ENCODE data around the gene LHX4. TPM values are rescaled to one million over a fixed set of nuclear protein-coding genes. Genes with fewer than 3 reads are reported as not detected.

LHX4 gene
- total RNA-seq, 2 donors from 2014 or later, result not detected

- Mint-ChIP-seq H3K27me3 (no peaks in the 10 kb centered on the region), H3K27ac (peak overlapping the region; percentile 30), H3K4me3 (no peak overlapping the region), H3K4me1 (peaks cover 26% of the 10 kb centered on the region), H3K36me3 (ENCODE audit: low read depth) (peaks cover 8% of the 10 kb centered on the region)
- no peak for ATAC-seq
- no peaks in the 10 kb centered on the region for H3K9me3 ChIP-seq (ENCODE audit: control insufficient read depth, low read length, poor library complexity, severe bottlenecking)
- DNase-seq, result no peak
Measured at GRCh38 chr1:180290265-180291001, 60.4 kb downstream of the LHX4 start.

GRCh38 chr1:180291004-180291403, 60.9 kb downstream of the LHX4 start:
- no peak overlapping the region for H3K27ac Mint-ChIP-seq

GRCh38 chr1:180294711-180295110, 64.6 kb downstream of the LHX4 start:
- H3K27ac Mint-ChIP-seq, result peak overlapping the region; percentile 61
- H3K4me1 Mint-ChIP-seq, result peaks cover 21% of the 10 kb centered on the region
- H3K4me3 Mint-ChIP-seq, result no peak overlapping the region
- ATAC-seq (no peak), DNase-seq (no peak)
- no peaks in the 10 kb centered on the region for H3K9me3 ChIP-seq (ENCODE audit: control insufficient read depth, low read length, poor library complexity, severe bottlenecking)
- no peaks in the 10 kb centered on the region for H3K27me3 Mint-ChIP-seq
- peaks cover 4% of the 10 kb centered on the region for H3K36me3 Mint-ChIP-seq (ENCODE audit: low read depth)

More at GRCh38 chr1:180291004-180291403, 60.9 kb downstream of the LHX4 start:
- peaks cover 30% of the 10 kb centered on the region for H3K4me1 Mint-ChIP-seq
- H3K4me3 Mint-ChIP-seq, result no peak overlapping the region
- no peaks in the 10 kb centered on the region for H3K9me3 ChIP-seq (ENCODE audit: control insufficient read depth, low read length, poor library complexity, severe bottlenecking)
- DNase-seq (no peak), ATAC-seq (no peak)
- no peaks in the 10 kb centered on the region for H3K27me3 Mint-ChIP-seq
- H3K36me3 Mint-ChIP-seq (ENCODE audit: low read depth), result peaks cover 8% of the 10 kb centered on the region

DNA sequence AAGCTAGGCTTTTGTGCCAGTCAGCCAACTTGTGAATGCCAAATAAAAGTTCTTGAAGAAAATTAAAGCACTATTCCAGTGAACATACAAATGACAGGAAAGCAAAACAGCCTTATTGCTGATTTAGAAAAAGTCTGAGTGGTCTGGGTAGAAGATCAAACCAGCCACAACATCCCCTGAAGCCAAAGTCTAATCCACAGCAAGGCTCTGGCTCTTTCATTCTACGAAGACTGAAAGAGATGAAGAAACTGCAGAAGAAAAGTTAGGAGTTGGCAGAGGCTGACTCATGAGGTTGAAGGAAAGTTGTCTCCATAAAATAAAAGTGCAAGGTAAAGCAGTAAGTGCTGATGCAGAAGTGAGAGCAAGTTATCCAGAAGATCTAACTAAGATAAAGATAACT, 65.9 kb downstream of the LHX4 start:
- Mint-ChIP-seq H3K4me1 (peaks cover 15% of the 10 kb centered on the region), H3K27ac (no peak overlapping the region), H3K4me3 (no peak overlapping the region), H3K36me3 (ENCODE audit: low read depth) (peaks cover 4% of the 10 kb centered on the region), H3K27me3 (no peaks in the 10 kb centered on the region)
- ATAC-seq, result no peak
- no peaks in the 10 kb centered on the region for H3K9me3 ChIP-seq (ENCODE audit: control insufficient read depth, low read length, poor library complexity, severe bottlenecking)
- DNase-seq, result no peak

DNA sequence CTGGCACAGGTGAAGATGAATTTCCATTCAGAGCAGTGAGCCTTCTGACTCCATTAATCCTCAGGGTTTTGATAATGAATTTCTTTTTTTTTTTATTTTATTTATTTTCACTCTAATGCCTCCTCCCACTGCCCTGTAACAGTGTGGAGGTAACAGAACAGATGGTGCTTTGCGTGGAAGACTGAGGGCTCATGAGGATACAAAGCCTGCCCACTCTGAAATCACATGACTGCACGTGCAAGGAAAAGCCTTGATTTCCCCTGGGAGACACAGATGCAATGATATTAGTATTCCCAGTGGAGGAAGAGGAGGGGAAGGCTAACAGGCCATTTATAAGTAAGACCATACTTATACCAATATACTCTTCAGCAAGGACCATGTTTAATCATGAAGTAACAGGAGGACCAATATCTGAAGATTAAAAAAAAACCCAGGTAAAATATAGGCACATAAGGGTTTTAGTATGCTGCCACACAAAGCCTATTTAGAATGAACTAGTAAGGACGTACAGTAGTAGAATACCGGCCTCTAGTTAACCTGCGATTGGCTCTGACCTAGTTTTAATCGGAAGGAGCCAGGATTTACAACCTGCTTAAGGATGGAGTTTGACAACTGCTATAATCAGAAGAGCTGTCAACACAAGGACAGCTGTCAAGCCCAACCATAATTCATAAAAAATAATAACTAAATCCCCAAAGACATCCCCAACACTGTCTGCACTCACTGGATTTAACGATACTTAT, 69.6 kb downstream of the LHX4 start:
- peaks cover 15% of the 10 kb centered on the region for H3K4me1 Mint-ChIP-seq
- ATAC-seq, result no peak
- no peaks in the 10 kb centered on the region for H3K36me3 Mint-ChIP-seq (ENCODE audit: low read depth)
- H3K9me3 ChIP-seq (ENCODE audit: control insufficient read depth, low read length, poor library complexity, severe bottlenecking), result no peaks in the 10 kb centered on the region
- H3K4me3 Mint-ChIP-seq, result no peak overlapping the region
- DNase-seq, result no peak
- no peaks in the 10 kb centered on the region for H3K27me3 Mint-ChIP-seq
- H3K27ac Mint-ChIP-seq, result no peak overlapping the region

GRCh38 chr1:180301135-180301742, 71.2 kb downstream of the LHX4 start:
- H3K27me3 Mint-ChIP-seq, result no peaks in the 10 kb centered on the region
- no peak overlapping the region for H3K27ac Mint-ChIP-seq
- no peak for ATAC-seq
- H3K36me3 Mint-ChIP-seq (ENCODE audit: low read depth), result no peaks in the 10 kb centered on the region
- no peaks in the 10 kb centered on the region for H3K9me3 ChIP-seq (ENCODE audit: control insufficient read depth, low read length, poor library complexity, severe bottlenecking)
- H3K4me3 Mint-ChIP-seq, result no peak overlapping the region
- no peak for DNase-seq
- peaks cover 9% of the 10 kb centered on the region for H3K4me1 Mint-ChIP-seq

- peaks cover 2% of the 10 kb centered on the region for H3K36me3 Mint-ChIP-seq (ENCODE audit: low read depth)
- DNase-seq, result no peak
- no peaks in the 10 kb centered on the region for H3K4me1 Mint-ChIP-seq
- ATAC-seq, result no peak
- no peak overlapping the region for H3K4me3 Mint-ChIP-seq
- H3K27ac Mint-ChIP-seq, result no peak overlapping the region
- H3K9me3 ChIP-seq (ENCODE audit: control insufficient read depth, low read length, poor library complexity, severe bottlenecking), result no peaks in the 10 kb centered on the region
- H3K27me3 Mint-ChIP-seq, result no peaks in the 10 kb centered on the region
Measured at GRCh38 chr1:180309338-180309737, 79.3 kb downstream of the LHX4 start.

DNA sequence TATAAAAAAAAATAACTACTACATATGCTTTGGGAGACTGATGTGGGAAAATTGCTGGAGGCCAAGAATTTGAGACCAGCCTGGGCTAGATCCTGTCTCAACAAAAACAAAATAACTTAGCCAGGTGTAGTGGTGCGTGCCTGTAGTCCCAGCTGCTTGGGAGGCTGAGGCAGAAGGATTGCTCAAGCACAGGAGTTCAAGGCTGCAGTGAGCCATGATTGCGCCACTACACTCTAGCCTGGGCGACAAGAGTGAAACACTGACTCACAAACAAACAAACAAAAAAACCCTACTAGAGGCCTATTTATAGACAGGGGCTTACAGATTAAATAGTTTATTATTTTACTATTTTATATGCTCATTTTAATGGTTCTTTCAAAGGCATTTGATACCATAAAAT, 80.0 kb downstream of the LHX4 start:
- Mint-ChIP-seq H3K27ac (no peak overlapping the region), H3K36me3 (ENCODE audit: low read depth) (peaks cover 2% of the 10 kb centered on the region), H3K4me3 (no peak overlapping the region), H3K27me3 (no peaks in the 10 kb centered on the region), H3K4me1 (no peaks in the 10 kb centered on the region)
- H3K9me3 ChIP-seq (ENCODE audit: control insufficient read depth, low read length, poor library complexity, severe bottlenecking), result no peaks in the 10 kb centered on the region
- no peak for ATAC-seq
- DNase-seq, result no peak

DNA sequence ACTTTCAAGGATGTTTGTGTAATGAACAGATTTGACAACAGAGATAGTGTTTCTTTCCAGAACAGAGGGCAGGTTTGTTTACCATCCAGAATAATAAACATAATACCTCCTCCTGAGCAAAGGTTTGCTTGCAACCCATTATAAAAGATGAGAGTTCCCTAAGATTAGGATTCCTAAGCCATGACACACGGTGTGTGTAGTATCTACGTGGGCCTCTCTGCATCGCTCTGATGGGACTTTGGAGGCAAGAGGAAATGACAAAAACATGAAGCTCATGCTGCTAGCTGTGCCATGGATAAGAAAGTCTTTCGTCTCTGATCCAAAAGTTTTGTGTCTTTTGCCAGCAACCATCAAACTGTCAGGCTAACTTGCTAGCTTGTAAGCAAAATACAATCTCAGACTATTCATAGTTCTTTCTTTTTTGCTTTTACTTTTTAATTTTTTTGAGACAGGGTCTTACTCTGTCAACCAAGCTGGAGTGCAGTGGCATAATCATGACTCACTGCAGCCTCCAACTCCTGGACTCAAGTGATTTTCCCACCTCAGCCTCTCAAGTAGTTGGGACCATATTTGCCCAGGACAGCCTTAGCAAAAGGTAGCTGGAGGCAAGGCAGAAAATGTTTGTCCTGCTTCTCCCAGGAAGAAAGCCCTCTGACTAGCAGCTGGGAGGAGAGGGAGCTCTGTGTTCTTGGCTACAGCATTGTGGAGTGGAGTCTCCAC, 81.1 kb downstream of the LHX4 start:
- ATAC-seq (no peak), DNase-seq (no peak)
- H3K27ac Mint-ChIP-seq, result no peak overlapping the region
- no peaks in the 10 kb centered on the region for H3K27me3 Mint-ChIP-seq
- no peaks in the 10 kb centered on the region for H3K4me1 Mint-ChIP-seq
- H3K4me3 Mint-ChIP-seq, result no peak overlapping the region
- no peaks in the 10 kb centered on the region for H3K9me3 ChIP-seq (ENCODE audit: control insufficient read depth, low read length, poor library complexity, severe bottlenecking)
- peaks cover 2% of the 10 kb centered on the region for H3K36me3 Mint-ChIP-seq (ENCODE audit: low read depth)

DNA sequence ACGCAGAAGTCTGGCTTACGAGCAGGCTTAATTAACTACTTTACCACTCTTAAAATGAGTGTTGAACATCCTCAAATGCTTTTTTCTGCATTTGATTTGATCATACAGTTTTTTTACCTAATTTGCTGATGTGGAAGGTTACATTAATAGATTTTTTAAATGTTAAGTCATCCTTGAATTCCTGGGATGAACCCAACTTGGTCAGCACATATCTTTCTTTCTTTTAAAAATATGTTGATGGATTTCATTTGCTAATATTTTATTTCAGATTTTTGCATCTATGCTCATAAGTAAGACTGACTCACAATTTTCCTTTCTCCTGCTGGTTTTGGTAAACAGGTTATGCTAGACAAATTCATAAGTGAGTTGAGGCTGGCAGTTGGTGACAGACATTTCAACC, 82.9 kb downstream of the LHX4 start:
- Mint-ChIP-seq H3K36me3 (ENCODE audit: low read depth) (peaks cover 2% of the 10 kb centered on the region), H3K27me3 (no peaks in the 10 kb centered on the region)
- ATAC-seq, result no peak

DNA sequence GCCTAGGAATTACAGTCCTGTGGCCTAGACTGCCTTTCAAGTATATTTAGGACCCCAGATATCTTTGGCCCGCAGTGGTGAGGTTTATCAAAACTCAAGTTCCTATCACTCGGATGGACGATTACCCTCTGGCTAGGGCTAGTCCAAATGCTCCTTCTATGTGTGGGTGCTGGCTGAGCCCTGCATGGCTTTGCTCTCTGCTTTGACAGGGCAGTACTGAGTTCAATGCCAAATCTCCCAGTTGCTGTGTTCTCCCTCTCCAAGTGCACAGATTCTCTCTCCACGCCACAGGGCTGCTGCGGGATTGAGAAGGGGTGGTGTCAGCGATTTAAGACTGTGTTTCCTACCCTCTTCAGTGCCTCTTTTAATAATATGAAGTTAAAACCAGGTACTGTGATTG, 97.0 kb downstream of the LHX4 start:
- peaks cover 2% of the 10 kb centered on the region for H3K4me1 Mint-ChIP-seq
- H3K36me3 Mint-ChIP-seq (ENCODE audit: low read depth), result peaks cover 2% of the 10 kb centered on the region
- no peaks in the 10 kb centered on the region for H3K27me3 Mint-ChIP-seq
- no peak for DNase-seq
- no peak for ATAC-seq
- H3K4me3 Mint-ChIP-seq, result no peak overlapping the region
- no peaks in the 10 kb centered on the region for H3K9me3 ChIP-seq (ENCODE audit: control insufficient read depth, low read length, poor library complexity, severe bottlenecking)
- H3K27ac Mint-ChIP-seq, result no peak overlapping the region

More for the DNA sequence above, 82.9 kb downstream of the LHX4 start:
- no peaks in the 10 kb centered on the region for H3K9me3 ChIP-seq (ENCODE audit: control insufficient read depth, low read length, poor library complexity, severe bottlenecking)
- Mint-ChIP-seq H3K27ac (no peak overlapping the region), H3K4me1 (no peaks in the 10 kb centered on the region), H3K4me3 (no peak overlapping the region)
- no peak for DNase-seq

All from T-helper 17 cell (primary cell).